CD4-positive, alpha-beta T cell (primary cell): Measurements from ENCODE around the gene MATN1. TPM values are rescaled to one million over a fixed set of nuclear protein-coding genes. Genes with fewer than 3 reads are reported as not detected.
A peak's percentile ranks its signal among the peaks of the same experiment; 100 is the strongest.

ENCODE experiments used
- ATAC-seq: fragments of 200-7000 bp; cut with Tn5 transposase; one replicate; pipeline ENCODE4 v1.10.0; 2022; ENCODE audit warnings: mild to moderate bottlenecking; ENCODE audit not compliant: poor library complexity
- CTCF ChIA-PET: fragments of 350-600 bp; sonication (Branson Sonifier 250); formaldehyde crosslinking; loops from one replicate; lab custom pipeline; 2021; ENCODE audit warnings: antibody characterized with exemption, inconsistent platforms; lab: Charles Lee
- POLR2A ChIA-PET: fragments of 350-600 bp; sonication (Branson Sonifier 250); formaldehyde crosslinking; loops from one replicate; lab custom pipeline; 2021; ENCODE audit warnings: antibody characterized with exemption, inconsistent platforms; lab: Charles Lee
- DNase-seq, 14 experiments: peaks; one replicate each; pipeline ENCODE4 v3.0.0-alpha.2; 2013 to 2020; ENCODE audit warnings: mixed read lengths in 2 of 14
- H3K27ac ChIP-seq, 2 donors: one replicate each; pipeline versions ENCODE4 v1.5.1 to v1.7.0; 2013; ENCODE audit warnings: low read length in 2 of 2, low read depth in 1 of 2, mild to moderate bottlenecking in 1 of 2
- H3K27me3 ChIP-seq, 2 experiments: 1 replicate in 1 of 2; 2 replicates in 1 of 2; pipeline versions ENCODE4 v1.6.1 to v1.7.0; 2013; ENCODE audit warnings: low read length in 2 of 2, control low read depth in 1 of 2, mild to moderate bottlenecking in 1 of 2, moderate library complexity in 1 of 2; ENCODE audit not compliant: insufficient read depth in 2 of 2, control insufficient read depth in 1 of 2
- H3K36me3 ChIP-seq: one replicate; pipeline ENCODE4 v1.6.1; 2013; ENCODE audit warnings: low read length, control low read depth; ENCODE audit not compliant: insufficient read depth
- H3K4me1 ChIP-seq: one replicate; pipeline ENCODE4 v1.6.1; 2013; ENCODE audit warnings: low read length, control low read depth; ENCODE audit not compliant: insufficient read depth
- H3K4me3 ChIP-seq: one replicate; pipeline ENCODE4 v1.5.1; 2013; ENCODE audit warnings: mild to moderate bottlenecking, low read length, moderate library complexity
- H3K9me3 ChIP-seq, 2 experiments: 1 replicate in 1 of 2; 2 replicates in 1 of 2; pipeline versions ENCODE4 v1.6.1 to v1.7.0; 2013; ENCODE audit warnings: low read length in 2 of 2, mild to moderate bottlenecking in 2 of 2, control low read depth in 1 of 2, moderate library complexity in 1 of 2; ENCODE audit not compliant: control insufficient read depth in 1 of 2, insufficient read depth in 1 of 2
- H3K27ac Mint-ChIP-seq: one replicate; pipeline ENCODE4 v1.8.0; 2020; ENCODE audit warnings: mixed read lengths
- H3K27me3 Mint-ChIP-seq: one replicate; pipeline ENCODE4 v1.8.0; 2021; ENCODE audit warnings: mixed read lengths
- H3K36me3 Mint-ChIP-seq: one replicate; pipeline ENCODE4 v1.8.0; 2021; ENCODE audit warnings: low read depth, mixed read lengths
- H3K4me1 Mint-ChIP-seq: one replicate; pipeline ENCODE4 v1.8.0; 2021; ENCODE audit warnings: low read depth, mixed read lengths
- H3K4me3 Mint-ChIP-seq: one replicate; pipeline ENCODE4 v1.8.0; 2020; ENCODE audit warnings: mild to moderate bottlenecking, mixed read lengths
- H3K9me3 Mint-ChIP-seq: one replicate; pipeline ENCODE4 v1.8.0; 2020; ENCODE audit warnings: mixed read lengths
- intact Hi-C, 2 experiments: fragments of 100-400 bp; cut with DNase I in 1 of 2; cut with micrococcal nuclease in 1 of 2; formaldehyde crosslinking; loops; one replicate each; pipeline versions ENCODE4 v1.15.1 to v1.9.0; 2023 to 2025; cut with DNase I, micrococcal nuclease
- total RNA-seq, 174 experiments: library from RNA in 2 of 174; stranded (reverse) in 2 of 174; gene quantifications; one replicate each; pipeline ENCODE4 v1.2.3 and lab custom pipeline; 2021 to 2026
- TF ChIP-seq, protein P1 (sequence below): fragments of 200-600 bp; IDR thresholded peaks from one replicate; pipeline ENCODE4 v1.8.0; 2022; ENCODE audit warnings: antibody characterized with exemption, mild to moderate bottlenecking

MATN1 gene
- total RNA-seq, 2 experiments from 2014 or later, result 2.5 to 2.7 TPM

DNA sequence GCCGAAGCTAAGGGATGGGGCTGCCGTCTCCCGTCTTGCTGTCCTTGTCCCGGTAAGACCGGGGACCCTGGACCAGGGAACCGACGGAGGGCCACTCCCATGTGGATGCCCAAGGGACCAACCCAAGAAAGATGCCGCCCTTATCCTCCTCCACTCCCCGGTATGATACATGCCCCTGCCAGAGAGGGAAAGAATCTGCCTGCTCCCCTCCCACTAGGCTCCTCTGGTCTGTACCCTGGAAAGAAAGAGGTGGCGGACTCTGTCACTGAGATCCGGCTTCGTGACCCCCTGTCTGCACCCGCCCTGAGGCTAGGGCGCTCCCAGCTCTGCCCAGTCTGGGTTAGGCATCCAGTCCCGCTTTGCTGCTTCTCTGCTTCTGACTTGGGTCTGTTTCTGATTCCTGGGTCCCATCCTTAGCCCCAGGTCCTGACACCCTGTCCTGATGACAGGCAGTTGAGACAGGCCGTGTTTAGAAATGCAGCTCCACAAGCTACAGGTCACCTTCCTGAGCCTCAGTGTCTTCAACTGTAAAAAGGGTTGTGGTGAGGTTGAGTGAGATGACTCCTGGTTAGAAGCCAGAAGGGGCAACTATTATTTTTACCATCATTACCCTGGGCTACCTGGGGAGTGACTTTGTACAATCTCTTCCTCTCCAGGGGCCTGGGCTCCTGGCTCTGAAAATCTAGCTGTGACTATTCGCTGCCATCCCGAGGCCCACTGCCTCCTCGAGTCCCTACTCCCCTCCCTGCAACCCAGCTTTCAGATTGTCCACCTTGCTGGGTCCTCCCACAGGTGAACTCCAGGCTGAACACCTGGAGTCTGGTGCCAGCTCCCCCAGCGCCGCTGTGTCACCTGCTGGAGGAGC, 3.7 kb downstream of the MATN1 start:
- Histone ChIP-seq H3K36me3 (peaks cover 21% of the 10 kb centered on the region), H3K9me3 (peaks cover 7 to 14% of the 10 kb centered on the region in 2 experiments), H3K27ac (peak overlapping the region; percentile 100), H3K27me3 (no peaks in the 10 kb centered on the region), H3K4me1 (peaks cover 56% of the 10 kb centered on the region), H3K4me3 (peak overlapping the region; percentile 75)
- TF ChIP-seq, protein P1, sequence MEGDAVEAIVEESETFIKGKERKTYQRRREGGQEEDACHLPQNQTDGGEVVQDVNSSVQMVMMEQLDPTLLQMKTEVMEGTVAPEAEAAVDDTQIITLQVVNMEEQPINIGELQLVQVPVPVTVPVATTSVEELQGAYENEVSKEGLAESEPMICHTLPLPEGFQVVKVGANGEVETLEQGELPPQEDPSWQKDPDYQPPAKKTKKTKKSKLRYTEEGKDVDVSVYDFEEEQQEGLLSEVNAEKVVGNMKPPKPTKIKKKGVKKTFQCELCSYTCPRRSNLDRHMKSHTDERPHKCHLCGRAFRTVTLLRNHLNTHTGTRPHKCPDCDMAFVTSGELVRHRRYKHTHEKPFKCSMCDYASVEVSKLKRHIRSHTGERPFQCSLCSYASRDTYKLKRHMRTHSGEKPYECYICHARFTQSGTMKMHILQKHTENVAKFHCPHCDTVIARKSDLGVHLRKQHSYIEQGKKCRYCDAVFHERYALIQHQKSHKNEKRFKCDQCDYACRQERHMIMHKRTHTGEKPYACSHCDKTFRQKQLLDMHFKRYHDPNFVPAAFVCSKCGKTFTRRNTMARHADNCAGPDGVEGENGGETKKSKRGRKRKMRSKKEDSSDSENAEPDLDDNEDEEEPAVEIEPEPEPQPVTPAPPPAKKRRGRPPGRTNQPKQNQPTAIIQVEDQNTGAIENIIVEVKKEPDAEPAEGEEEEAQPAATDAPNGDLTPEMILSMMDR, result peak; percentile 38
- intact Hi-C loops, result loop anchor here (1.0 to 10.0 kb wide), 13 partner anchors 23 to 1482 kb away; partner anchors contain the start of genes LAPTM5 (in 1 of the 2), PTPRU (in 1 of the 2), PUM1 (in 1 of the 2) and SNRNP40 (in 1 of the 2)
- POLR2A ChIA-PET, result interaction anchor here (0.6 to 5.5 kb wide), 14 partner anchors 8 to 1538 kb away, joined by 3 to 98 read pairs (median 10); partner anchors contain the start of genes LAPTM5 and SRSF4
- ATAC-seq (no peak), DNase-seq (peak in 3 of 14 experiments; percentile 5 to 84 (median 50))
- Mint-ChIP-seq H3K4me3 (peak overlapping the region; percentile 95), H3K27me3 (no peaks in the 10 kb centered on the region), H3K9me3 (peaks cover 3% of the 10 kb centered on the region), H3K27ac (peak overlapping the region; percentile 92), H3K36me3 (peaks cover 32% of the 10 kb centered on the region), H3K4me1 (peaks cover 35% of the 10 kb centered on the region)
- CTCF ChIA-PET, result interaction anchor here (0.6 to 5.6 kb wide), 13 partner anchors 9 to 209 kb away, joined by 3 to 87 read pairs (median 9); partner anchors contain the start of gene LAPTM5

GRCh38 chr1:30718636-30719405, 4.6 kb downstream of the MATN1 start:
- CTCF ChIA-PET, result interaction anchor here (0.6 to 5.6 kb wide), 15 partner anchors 10 to 210 kb away, joined by 3 to 87 read pairs (median 7); partner anchors contain the start of gene LAPTM5
- no peaks in the 10 kb centered on the region for H3K27me3 ChIP-seq
- intact Hi-C loops, result loop anchor here (1.0 to 10.0 kb wide), 12 partner anchors 30 to 1482 kb away; partner anchors contain the start of genes LAPTM5 (in 1 of the 2), PTPRU (in 1 of the 2), PUM1 (in 1 of the 2) and SNRNP40 (in 1 of the 2)
- peaks cover 51% of the 10 kb centered on the region for H3K4me1 ChIP-seq
- DNase-seq (peak in 13 of 14 experiments; percentile 71 to 98 (median 78)), ATAC-seq (peak; percentile 62)
- peaks cover 7 to 14% of the 10 kb centered on the region in 2 experiments for H3K9me3 ChIP-seq
- peak overlapping the region; percentile 95 for H3K4me3 Mint-ChIP-seq
- POLR2A ChIA-PET, result interaction anchor here (0.6 to 5.5 kb wide), 19 partner anchors 9 to 1932 kb away, joined by 3 to 98 read pairs (median 7); partner anchors contain the start of genes LAPTM5, RBBP4, SNRNP40 and SRSF4
- peaks cover 18% of the 10 kb centered on the region for H3K36me3 ChIP-seq
- no peaks in the 10 kb centered on the region for H3K27me3 Mint-ChIP-seq
- peak overlapping the region; percentile 92 for H3K27ac Mint-ChIP-seq
- peaks cover 23% of the 10 kb centered on the region for H3K36me3 Mint-ChIP-seq
- H3K4me3 ChIP-seq, result peak overlapping the region; percentile 75
- H3K4me1 Mint-ChIP-seq, result peaks cover 30% of the 10 kb centered on the region
- TF ChIP-seq, protein P1, result peak; percentile 97
- H3K9me3 Mint-ChIP-seq, result peaks cover 3% of the 10 kb centered on the region
- H3K27ac ChIP-seq, result peak overlapping the region; percentile 100
